ENCODE results near the gene TMEM63C. TPM values are rescaled to one million over a fixed set of nuclear protein-coding genes. Genes with fewer than 3 reads are reported as not detected.
A peak's percentile ranks its signal among the peaks of the same experiment; 100 is the strongest.

Gene TMEM63C
- total RNA-seq, 2 donors from 2014 or later: 1.1 to 1.6 TPM

DNA sequence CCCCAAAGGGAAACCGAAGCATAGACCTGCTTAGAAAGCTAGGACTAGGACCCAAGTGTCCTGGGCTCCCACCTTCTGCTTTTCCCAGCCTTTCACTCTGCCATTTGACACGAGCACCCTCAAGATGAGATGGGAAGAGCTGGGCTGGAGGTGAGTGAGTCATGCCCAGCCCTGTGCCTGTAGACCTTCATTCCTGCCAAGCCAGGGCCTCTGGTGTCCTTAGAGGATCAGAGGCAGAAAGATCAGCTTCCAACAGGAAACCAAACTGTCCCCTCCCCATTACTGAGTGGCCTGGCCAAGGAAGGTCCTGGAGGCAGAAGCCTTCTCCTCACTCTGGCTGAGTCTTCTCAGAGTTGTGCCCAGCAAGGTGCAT lies 3.5 kb downstream of the TMEM63C start:
- H3K9ac ChIP-seq (ENCODE audit: extremely low read depth, low read length, poor library complexity, severe bottlenecking): no peak overlapping the region
- H3K27ac ChIP-seq (ENCODE audit: low read depth, low read length): no peak overlapping the region
- no peak overlapping the region for H3K4me3 ChIP-seq (ENCODE audit: low read length)
- Mint-ChIP-seq H3K36me3 (ENCODE audit: low read depth) (no peaks in the 10 kb centered on the region), H3K4me1 (peaks cover 5% of the 10 kb centered on the region), H3K4me3 (no peak overlapping the region), H3K27me3 (ENCODE audit: insufficient read depth) (peaks cover 19% of the 10 kb centered on the region), H3K27ac (no peak overlapping the region), H3K9me3 (no peaks in the 10 kb centered on the region)
- no peaks in the 10 kb centered on the region for H3K9me3 ChIP-seq (ENCODE audit: control insufficient read depth, low read length)
- no peaks in the 10 kb centered on the region for H3K36me3 ChIP-seq (ENCODE audit: control insufficient read depth, insufficient read depth, low read length)
- 89% methylated on average over 2 of the region's 2 CpGs; no CpG with 5 or more reads in 1 of the 2 experiments for WGBS, 2 experiments (ENCODE audit: insufficient coverage in 1 of 2, insufficient read length in 1 of 2)
- DNase-seq: no peak
- peaks cover 9% of the 10 kb centered on the region for H3K4me1 ChIP-seq (ENCODE audit: control insufficient read depth, insufficient read depth, low read length)
- TF ChIP-seq, protein P1, sequence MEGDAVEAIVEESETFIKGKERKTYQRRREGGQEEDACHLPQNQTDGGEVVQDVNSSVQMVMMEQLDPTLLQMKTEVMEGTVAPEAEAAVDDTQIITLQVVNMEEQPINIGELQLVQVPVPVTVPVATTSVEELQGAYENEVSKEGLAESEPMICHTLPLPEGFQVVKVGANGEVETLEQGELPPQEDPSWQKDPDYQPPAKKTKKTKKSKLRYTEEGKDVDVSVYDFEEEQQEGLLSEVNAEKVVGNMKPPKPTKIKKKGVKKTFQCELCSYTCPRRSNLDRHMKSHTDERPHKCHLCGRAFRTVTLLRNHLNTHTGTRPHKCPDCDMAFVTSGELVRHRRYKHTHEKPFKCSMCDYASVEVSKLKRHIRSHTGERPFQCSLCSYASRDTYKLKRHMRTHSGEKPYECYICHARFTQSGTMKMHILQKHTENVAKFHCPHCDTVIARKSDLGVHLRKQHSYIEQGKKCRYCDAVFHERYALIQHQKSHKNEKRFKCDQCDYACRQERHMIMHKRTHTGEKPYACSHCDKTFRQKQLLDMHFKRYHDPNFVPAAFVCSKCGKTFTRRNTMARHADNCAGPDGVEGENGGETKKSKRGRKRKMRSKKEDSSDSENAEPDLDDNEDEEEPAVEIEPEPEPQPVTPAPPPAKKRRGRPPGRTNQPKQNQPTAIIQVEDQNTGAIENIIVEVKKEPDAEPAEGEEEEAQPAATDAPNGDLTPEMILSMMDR (conservative IDR thresholded peaks at IDR 0.05): no peak
- H3K27me3 ChIP-seq (ENCODE audit: control insufficient read depth, insufficient read depth, low read length, poor library complexity, severe bottlenecking): peaks cover 12% of the 10 kb centered on the region

DNA sequence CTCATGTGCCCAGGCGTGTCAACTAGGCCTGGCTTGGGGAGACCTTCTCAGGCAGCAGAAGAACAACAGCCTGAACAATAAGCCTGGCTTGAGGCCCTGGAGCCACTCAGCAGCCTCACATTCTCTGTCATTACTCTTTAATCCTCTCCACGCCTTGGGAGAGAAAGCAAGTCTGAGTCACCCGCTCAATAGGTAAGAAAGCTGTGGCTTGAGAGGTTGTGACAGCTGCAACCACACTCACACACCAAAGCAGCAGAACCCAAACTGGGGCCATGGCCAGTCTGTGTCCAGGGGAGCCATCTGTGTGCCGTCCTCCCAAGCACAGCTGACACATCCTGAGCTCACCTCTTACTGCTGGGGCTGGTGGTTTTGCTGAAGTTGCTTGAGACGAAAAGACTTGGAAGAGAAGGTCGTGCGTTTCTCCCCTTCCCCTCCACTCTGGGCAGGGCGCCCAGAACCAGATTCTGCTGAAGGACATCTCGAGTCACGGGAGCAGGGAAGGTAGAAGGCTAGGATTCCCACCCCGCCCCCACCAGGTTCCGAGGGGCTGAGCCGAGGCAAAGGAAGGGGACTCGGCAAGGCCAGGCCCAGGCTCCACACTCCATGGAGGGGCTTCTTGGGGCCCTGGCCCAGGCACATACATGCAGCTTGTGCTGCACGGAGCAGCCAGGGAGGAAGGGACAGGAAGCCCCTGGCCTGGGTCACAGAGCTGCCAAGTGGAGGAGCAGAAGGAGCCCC lies 5.5 kb downstream of the TMEM63C start:
- no peak overlapping the region for H3K4me3 ChIP-seq (ENCODE audit: low read length)
- Mint-ChIP-seq H3K27ac (peak overlapping the region; percentile 55), H3K4me1 (peaks cover 3% of the 10 kb centered on the region), H3K9me3 (no peaks in the 10 kb centered on the region), H3K27me3 (ENCODE audit: insufficient read depth) (peaks cover 19% of the 10 kb centered on the region), H3K36me3 (ENCODE audit: low read depth) (no peaks in the 10 kb centered on the region), H3K4me3 (no peak overlapping the region)
- DNase-seq: peak; percentile 64
- peaks cover 12% of the 10 kb centered on the region for H3K27me3 ChIP-seq (ENCODE audit: control insufficient read depth, insufficient read depth, low read length, poor library complexity, severe bottlenecking)
- peaks cover 9% of the 10 kb centered on the region for H3K4me1 ChIP-seq (ENCODE audit: control insufficient read depth, insufficient read depth, low read length)
- H3K36me3 ChIP-seq (ENCODE audit: control insufficient read depth, insufficient read depth, low read length): no peaks in the 10 kb centered on the region
- TF ChIP-seq, protein P1 (conservative IDR thresholded peaks at IDR 0.05): no peak
- WGBS, 2 experiments (ENCODE audit: insufficient coverage in 1 of 2, insufficient read length in 1 of 2): 74 to 78% methylated on average over 11 to 15 of the region's 15 CpGs
- no peaks in the 10 kb centered on the region for H3K9me3 ChIP-seq (ENCODE audit: control insufficient read depth, low read length)
- H3K9ac ChIP-seq (ENCODE audit: extremely low read depth, low read length, poor library complexity, severe bottlenecking): no peak overlapping the region
- H3K27ac ChIP-seq (ENCODE audit: low read depth, low read length): no peak overlapping the region

DNA sequence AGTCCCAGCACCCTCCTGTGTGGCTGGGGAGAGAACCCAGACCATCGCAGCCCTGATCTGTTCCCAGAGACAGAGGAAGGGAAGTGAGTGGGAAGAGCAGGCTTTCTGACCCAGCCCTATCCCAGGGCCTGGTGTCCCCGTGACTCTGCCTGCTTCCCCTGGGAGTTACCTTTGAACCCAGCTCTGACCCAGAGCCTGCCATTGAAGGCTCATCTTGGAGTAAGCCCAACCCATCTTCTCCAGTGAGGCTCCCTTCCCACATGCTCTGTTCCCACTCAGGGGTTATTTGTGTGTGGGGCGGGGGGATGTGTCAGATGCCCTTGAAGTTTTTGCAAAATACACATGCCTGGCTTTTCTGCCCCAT lies 6.0 kb downstream of the TMEM63C start:
- Histone ChIP-seq H3K4me1 (ENCODE audit: control insufficient read depth, insufficient read depth, low read length) (peaks cover 5% of the 10 kb centered on the region), H3K36me3 (ENCODE audit: control insufficient read depth, insufficient read depth, low read length) (no peaks in the 10 kb centered on the region), H3K9ac (ENCODE audit: extremely low read depth, low read length, poor library complexity, severe bottlenecking) (no peak overlapping the region), H3K4me3 (ENCODE audit: low read length) (no peak overlapping the region), H3K9me3 (ENCODE audit: control insufficient read depth, low read length) (no peaks in the 10 kb centered on the region), H3K27me3 (ENCODE audit: control insufficient read depth, insufficient read depth, low read length, poor library complexity, severe bottlenecking) (peaks cover 7% of the 10 kb centered on the region), H3K27ac (ENCODE audit: low read depth, low read length) (no peak overlapping the region)
- TF ChIP-seq, protein P1 (conservative IDR thresholded peaks at IDR 0.05): no peak
- 92 to 95% methylated on average over 2 to 3 of the region's 3 CpGs for WGBS, 2 experiments (ENCODE audit: insufficient coverage in 1 of 2, insufficient read length in 1 of 2)
- H3K4me3 Mint-ChIP-seq: no peak overlapping the region
- H3K9me3 Mint-ChIP-seq: no peaks in the 10 kb centered on the region
- no peak overlapping the region for H3K27ac Mint-ChIP-seq
- no peak for DNase-seq
- H3K4me1 Mint-ChIP-seq: peaks cover 3% of the 10 kb centered on the region
- H3K36me3 Mint-ChIP-seq (ENCODE audit: low read depth): no peaks in the 10 kb centered on the region
- H3K27me3 Mint-ChIP-seq (ENCODE audit: insufficient read depth): peaks cover 18% of the 10 kb centered on the region

Measured in endodermal cell (in vitro differentiated cells).